ENCODE measurements around the gene TXNL4A. TPM values are rescaled to one million over a fixed set of nuclear protein-coding genes. Genes with fewer than 3 reads are reported as not detected.
A peak's percentile ranks its signal among the peaks of the same experiment; 100 is the strongest.

TXNL4A gene
- total RNA-seq, 1 experiment from 2014 or later = 216 TPM

DNA sequence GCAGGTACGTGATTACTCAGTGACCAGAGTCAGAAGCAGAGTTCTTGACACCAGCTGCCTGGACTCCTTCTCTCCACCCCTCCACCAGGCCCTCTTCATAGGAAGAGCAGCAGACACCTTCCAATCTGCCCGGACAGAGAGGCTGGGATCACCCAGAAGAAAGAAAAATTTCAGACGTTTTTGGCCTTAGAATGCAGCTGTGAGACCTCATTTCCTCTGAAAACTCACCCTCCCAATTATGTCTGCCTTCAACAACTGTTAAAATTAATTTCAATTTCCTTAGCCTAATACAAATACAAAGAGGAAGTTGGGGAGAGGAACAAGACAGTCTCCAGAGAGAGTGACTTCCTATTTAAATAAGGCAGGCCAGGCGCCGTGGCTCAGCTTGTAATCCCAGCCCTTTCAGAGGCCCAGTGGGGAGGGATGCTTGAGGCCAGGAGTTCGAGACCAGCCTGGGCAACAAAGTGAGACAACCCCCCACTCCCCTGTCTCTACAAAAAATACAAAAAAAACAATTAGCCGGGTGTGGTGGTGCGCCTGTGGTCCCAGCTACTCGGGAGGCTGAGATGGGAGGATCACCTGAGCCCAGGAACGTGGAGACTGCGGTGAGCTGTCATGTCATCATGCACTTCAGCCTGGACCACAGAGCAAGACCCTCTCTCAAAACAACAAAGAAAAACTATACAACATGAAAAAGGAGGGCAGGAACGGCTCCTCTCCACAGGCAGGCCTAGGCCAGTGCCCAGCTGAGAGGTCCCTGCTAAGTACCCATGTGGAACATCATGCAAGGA, 38.5 kb downstream of the TXNL4A start:
- H3K9me3 ChIP-seq (ENCODE audit: low read depth, low read length, poor library complexity, severe bottlenecking) = no peaks in the 10 kb centered on the region
- H3K27me3 ChIP-seq (replicated peaks; ENCODE audit: insufficient read depth, low read depth, low read length, poor library complexity) = no peaks in the 10 kb centered on the region
- H3K36me3 ChIP-seq (ENCODE audit: insufficient read depth, low read length, poor library complexity, severe bottlenecking) = peaks cover 6% of the 10 kb centered on the region
- DNase-seq (ENCODE audit: low spot score) = peak; percentile 74
- TSS peak; percentile 61 for BruUV-seq (replicated peaks)
- H3K4me1 ChIP-seq (ENCODE audit: insufficient read depth, low read length, poor library complexity, severe bottlenecking) = peaks cover 21% of the 10 kb centered on the region
- intact Hi-C loops (cut with micrococcal nuclease; ENCODE audit: unreplicated experiment) = loop anchor here (5.0 to 10.0 kb wide), 2 partner anchors 82 to 155 kb away; partner anchors contain the start of genes KCNG2 and RBFA
- POLR2A ChIA-PET (ENCODE audit: low non-redundant PET) = no interaction called here
- TF ChIP-seq, protein P1, sequence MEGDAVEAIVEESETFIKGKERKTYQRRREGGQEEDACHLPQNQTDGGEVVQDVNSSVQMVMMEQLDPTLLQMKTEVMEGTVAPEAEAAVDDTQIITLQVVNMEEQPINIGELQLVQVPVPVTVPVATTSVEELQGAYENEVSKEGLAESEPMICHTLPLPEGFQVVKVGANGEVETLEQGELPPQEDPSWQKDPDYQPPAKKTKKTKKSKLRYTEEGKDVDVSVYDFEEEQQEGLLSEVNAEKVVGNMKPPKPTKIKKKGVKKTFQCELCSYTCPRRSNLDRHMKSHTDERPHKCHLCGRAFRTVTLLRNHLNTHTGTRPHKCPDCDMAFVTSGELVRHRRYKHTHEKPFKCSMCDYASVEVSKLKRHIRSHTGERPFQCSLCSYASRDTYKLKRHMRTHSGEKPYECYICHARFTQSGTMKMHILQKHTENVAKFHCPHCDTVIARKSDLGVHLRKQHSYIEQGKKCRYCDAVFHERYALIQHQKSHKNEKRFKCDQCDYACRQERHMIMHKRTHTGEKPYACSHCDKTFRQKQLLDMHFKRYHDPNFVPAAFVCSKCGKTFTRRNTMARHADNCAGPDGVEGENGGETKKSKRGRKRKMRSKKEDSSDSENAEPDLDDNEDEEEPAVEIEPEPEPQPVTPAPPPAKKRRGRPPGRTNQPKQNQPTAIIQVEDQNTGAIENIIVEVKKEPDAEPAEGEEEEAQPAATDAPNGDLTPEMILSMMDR (conservative IDR thresholded peaks at IDR 0.05; ENCODE audit: low read depth, low read length) = no peak
- TF ChIP-seq EZH2 (IDR thresholded peaks at IDR 0.05; ENCODE audit: borderline replicate concordance, low read depth, low read length, poor library complexity, severe bottlenecking) = no peak
- peak overlapping the region; percentile 80 for H3K27ac ChIP-seq (ENCODE audit: low read depth, low read length, poor library complexity, severe bottlenecking)
- CTCF ChIA-PET = no interaction called here
- peak overlapping the region; percentile 93 for H3K4me3 ChIP-seq (ENCODE audit: low read depth, low read length, poor library complexity, severe bottlenecking)

DNA sequence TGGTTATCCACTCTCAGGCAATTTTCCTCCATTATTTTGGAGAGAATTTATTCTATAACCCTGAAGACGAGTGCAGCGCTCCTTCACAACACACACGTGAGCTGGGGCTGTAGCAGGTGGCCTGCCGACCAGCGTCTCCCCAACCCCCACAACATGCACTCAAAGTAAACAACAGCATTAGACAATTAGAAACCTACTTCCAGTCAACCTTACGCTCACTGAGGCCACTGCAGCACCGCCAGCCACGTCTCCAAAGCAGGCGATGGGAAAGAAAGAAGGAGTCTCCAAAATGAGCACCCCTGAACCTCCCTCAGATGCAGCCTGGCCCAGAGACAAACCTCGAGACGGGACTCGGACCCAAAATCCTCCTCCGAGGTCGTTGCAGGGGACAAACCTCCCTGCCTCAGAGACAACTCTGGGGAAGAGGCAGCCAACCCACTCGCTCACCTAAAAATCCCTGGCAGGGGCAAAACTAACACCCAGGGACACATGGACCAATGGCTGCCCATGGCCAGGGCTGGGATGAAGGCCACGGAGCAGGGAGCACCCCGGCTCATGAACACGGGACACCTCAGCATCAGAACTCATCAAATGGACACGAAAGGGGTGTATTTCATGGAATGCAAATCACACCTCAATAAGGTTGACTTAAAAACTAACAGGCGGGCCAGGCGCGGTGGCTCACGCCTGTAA, 39.5 kb downstream of the TXNL4A start:
- Histone ChIP-seq H3K9me3 (ENCODE audit: low read depth, low read length, poor library complexity, severe bottlenecking) (no peaks in the 10 kb centered on the region), H3K27me3 (replicated peaks; ENCODE audit: insufficient read depth, low read depth, low read length, poor library complexity) (no peaks in the 10 kb centered on the region), H3K36me3 (ENCODE audit: insufficient read depth, low read length, poor library complexity, severe bottlenecking) (peaks cover 6% of the 10 kb centered on the region), H3K27ac (ENCODE audit: low read depth, low read length, poor library complexity, severe bottlenecking) (no peak overlapping the region), H3K4me3 (ENCODE audit: low read depth, low read length, poor library complexity, severe bottlenecking) (no peak overlapping the region), H3K4me1 (ENCODE audit: insufficient read depth, low read length, poor library complexity, severe bottlenecking) (peaks cover 31% of the 10 kb centered on the region)
- ChIA-PET CTCF (no interaction called here), POLR2A (ENCODE audit: low non-redundant PET) (no interaction called here)
- no peak for DNase-seq (ENCODE audit: low spot score)
- TF ChIP-seq EZH2 (IDR thresholded peaks at IDR 0.05; ENCODE audit: borderline replicate concordance, low read depth, low read length, poor library complexity, severe bottlenecking) = no peak
- TF ChIP-seq, protein P1 (conservative IDR thresholded peaks at IDR 0.05; ENCODE audit: low read depth, low read length) = no peak
- no TSS peak for BruUV-seq (replicated peaks)
- intact Hi-C loops (cut with micrococcal nuclease; ENCODE audit: unreplicated experiment) = no loop called here

DNA sequence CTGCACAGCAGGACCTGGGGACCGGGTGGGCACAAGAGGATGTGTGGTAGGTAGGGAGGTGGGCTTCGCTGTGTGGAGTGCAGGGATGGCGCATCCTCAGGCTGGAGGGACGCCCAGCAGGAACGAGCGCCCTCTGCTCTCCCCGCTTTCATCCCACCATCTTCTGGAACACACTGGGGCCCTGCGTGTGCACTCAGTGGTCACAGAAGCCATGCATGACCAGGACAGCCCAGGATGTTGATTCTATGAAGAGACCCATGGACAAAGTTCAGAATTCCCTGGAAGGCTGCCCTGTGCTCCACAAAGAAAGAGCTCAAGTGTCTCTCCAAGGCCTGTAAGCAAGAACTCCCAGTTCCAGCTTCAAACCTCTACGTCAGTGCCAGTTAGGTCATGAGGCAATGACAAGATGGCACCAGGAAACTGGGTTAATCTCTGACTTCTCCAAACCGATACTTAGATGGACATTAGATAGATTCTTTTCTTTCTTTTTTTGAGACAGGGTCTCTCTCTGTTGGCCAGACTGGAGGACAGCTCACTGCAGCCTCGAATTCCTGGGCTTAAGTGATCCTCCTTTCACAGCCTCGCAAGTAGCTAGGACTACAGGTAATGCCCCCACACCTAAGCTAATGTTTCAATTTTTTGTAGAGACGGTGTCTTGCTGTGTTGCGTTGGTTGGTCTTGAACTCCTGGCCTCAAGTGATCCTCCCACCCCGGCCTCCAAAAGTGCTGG, 40.3 kb downstream of the TXNL4A start:
- POLR2A ChIA-PET (ENCODE audit: low non-redundant PET) = no interaction called here

More for the DNA sequence above, 40.3 kb downstream of the TXNL4A start:
- Histone ChIP-seq H3K4me1 (ENCODE audit: insufficient read depth, low read length, poor library complexity, severe bottlenecking) (peaks cover 34% of the 10 kb centered on the region), H3K36me3 (ENCODE audit: insufficient read depth, low read length, poor library complexity, severe bottlenecking) (peaks cover 11% of the 10 kb centered on the region), H3K4me3 (ENCODE audit: low read depth, low read length, poor library complexity, severe bottlenecking) (no peak overlapping the region), H3K27ac (ENCODE audit: low read depth, low read length, poor library complexity, severe bottlenecking) (no peak overlapping the region), H3K27me3 (replicated peaks; ENCODE audit: insufficient read depth, low read depth, low read length, poor library complexity) (no peaks in the 10 kb centered on the region), H3K9me3 (ENCODE audit: low read depth, low read length, poor library complexity, severe bottlenecking) (no peaks in the 10 kb centered on the region)
- CTCF ChIA-PET = no interaction called here
- no TSS peak for BruUV-seq (replicated peaks)
- TF ChIP-seq, protein P1 (conservative IDR thresholded peaks at IDR 0.05; ENCODE audit: low read depth, low read length) = no peak
- TF ChIP-seq EZH2 (IDR thresholded peaks at IDR 0.05; ENCODE audit: borderline replicate concordance, low read depth, low read length, poor library complexity, severe bottlenecking) = no peak
- intact Hi-C loops (cut with micrococcal nuclease; ENCODE audit: unreplicated experiment) = no loop called here
- no peak for DNase-seq (ENCODE audit: low spot score)

Data from A673 (cell line).